ENCODE data around the gene CARD10. TPM values are rescaled to one million over a fixed set of nuclear protein-coding genes. Genes with fewer than 3 reads are reported as not detected.

The CARD10 gene
- total RNA-seq, 1 experiment from 2014 or later = 22.7 TPM

DNA sequence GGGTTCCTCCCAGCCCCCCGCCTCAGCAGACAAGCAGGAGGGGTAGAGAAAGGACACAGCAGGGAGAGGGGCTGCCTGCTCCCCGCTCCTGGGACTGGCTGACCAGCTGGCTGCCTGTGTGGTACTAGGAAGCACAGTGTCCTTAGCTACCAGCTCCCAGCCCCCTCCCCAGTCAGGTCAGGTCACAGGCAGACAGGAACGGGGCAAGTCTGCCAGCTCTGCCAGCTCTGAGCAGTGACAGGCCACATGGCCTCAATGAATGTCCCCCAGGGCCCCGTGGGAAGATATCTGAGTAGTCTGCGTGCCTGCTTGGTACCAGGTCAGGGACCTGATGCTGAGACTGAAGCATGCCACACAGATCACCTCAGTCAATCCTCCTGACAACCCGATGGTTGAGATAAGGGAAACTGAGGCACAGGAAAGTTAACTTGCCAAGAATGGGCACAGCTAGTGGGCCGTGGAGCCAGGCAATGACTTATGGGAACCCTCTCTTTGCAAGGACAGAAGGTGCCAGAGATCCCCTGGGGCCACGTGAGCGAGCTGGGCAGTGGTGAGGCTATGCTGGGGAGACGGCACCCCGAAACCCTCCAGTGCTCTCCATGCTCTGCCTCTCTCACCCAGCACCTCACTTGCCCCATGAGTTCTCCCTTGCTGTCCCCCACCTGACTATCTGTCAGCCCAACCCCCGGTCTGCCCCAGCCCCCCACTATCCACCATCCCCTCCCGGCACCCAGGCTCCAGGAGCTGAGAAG, 19.2 kb downstream of the CARD10 start:
- DNase-seq (ENCODE audit: unreplicated experiment) = no peak
- Mint-ChIP-seq H3K27me3 (ENCODE audit: insufficient read depth, unreplicated experiment) (no peaks in the 10 kb centered on the region), H3K9me3 (ENCODE audit: unreplicated experiment) (no peaks in the 10 kb centered on the region), H3K4me3 (ENCODE audit: unreplicated experiment) (no peak overlapping the region), H3K4me1 (ENCODE audit: insufficient read depth, unreplicated experiment) (peaks cover 28% of the 10 kb centered on the region), H3K27ac (ENCODE audit: low read depth, unreplicated experiment) (no peak overlapping the region), H3K36me3 (ENCODE audit: insufficient read depth, unreplicated experiment) (peaks cover 8% of the 10 kb centered on the region)
- no TSS peak for BruUV-seq (replicated peaks)
- intact Hi-C loops (cut with micrococcal nuclease) = no loop called here
- CTCF ChIA-PET = interaction anchor here (0.7 to 1.0 kb wide), 2 partner anchors 239 to 269 kb away, joined by 3 read pairs; no protein-coding TSS in a partner anchor
- POLR2A ChIA-PET = no interaction called here
- TF ChIP-seq, protein P1, sequence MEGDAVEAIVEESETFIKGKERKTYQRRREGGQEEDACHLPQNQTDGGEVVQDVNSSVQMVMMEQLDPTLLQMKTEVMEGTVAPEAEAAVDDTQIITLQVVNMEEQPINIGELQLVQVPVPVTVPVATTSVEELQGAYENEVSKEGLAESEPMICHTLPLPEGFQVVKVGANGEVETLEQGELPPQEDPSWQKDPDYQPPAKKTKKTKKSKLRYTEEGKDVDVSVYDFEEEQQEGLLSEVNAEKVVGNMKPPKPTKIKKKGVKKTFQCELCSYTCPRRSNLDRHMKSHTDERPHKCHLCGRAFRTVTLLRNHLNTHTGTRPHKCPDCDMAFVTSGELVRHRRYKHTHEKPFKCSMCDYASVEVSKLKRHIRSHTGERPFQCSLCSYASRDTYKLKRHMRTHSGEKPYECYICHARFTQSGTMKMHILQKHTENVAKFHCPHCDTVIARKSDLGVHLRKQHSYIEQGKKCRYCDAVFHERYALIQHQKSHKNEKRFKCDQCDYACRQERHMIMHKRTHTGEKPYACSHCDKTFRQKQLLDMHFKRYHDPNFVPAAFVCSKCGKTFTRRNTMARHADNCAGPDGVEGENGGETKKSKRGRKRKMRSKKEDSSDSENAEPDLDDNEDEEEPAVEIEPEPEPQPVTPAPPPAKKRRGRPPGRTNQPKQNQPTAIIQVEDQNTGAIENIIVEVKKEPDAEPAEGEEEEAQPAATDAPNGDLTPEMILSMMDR (IDR thresholded peaks at IDR 0.05; ENCODE audit: unreplicated experiment) = no peak

DNA sequence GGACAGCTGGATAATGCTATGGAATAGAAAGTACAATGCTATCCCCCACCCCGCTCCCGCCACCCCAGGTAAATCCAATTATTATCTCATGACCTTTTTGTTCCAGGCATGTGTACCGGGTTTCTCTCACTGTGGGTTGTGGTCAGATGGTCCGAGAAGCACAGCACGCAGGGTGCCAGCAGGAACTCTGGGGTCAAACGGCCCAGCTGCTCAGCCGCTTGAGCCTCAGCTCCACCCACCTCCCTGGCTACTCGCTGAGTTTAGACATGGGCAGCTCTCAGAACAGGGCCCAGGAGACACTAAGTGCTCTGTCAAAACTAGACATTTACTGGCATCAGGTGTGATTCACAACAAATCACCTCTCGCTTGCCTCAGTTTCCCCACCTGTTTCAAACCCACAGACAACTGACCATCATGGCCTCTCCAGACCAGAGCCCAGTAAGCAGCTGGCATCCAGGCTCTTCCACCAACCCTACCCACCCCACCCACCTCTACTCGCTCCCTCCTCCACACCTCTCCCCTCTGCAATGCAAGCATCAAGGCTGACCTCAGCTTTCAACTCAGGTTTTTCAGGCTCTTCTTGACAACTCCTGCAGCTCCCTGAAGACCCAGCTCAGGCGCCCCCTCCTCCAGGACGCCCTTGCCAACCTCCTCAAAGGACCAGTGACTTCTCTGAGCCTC, 20.0 kb downstream of the CARD10 start:
- intact Hi-C loops (cut with micrococcal nuclease) = no loop called here
- DNase-seq (ENCODE audit: unreplicated experiment) = no peak
- Mint-ChIP-seq H3K9me3 (ENCODE audit: unreplicated experiment) (no peaks in the 10 kb centered on the region), H3K27ac (ENCODE audit: low read depth, unreplicated experiment) (no peak overlapping the region), H3K36me3 (ENCODE audit: insufficient read depth, unreplicated experiment) (peaks cover 8% of the 10 kb centered on the region), H3K4me1 (ENCODE audit: insufficient read depth, unreplicated experiment) (peaks cover 28% of the 10 kb centered on the region), H3K4me3 (ENCODE audit: unreplicated experiment) (no peak overlapping the region), H3K27me3 (ENCODE audit: insufficient read depth, unreplicated experiment) (no peaks in the 10 kb centered on the region)
- no TSS peak for BruUV-seq (replicated peaks)
- TF ChIP-seq, protein P1 (IDR thresholded peaks at IDR 0.05; ENCODE audit: unreplicated experiment) = no peak
- CTCF ChIA-PET = interaction anchor here (0.9 to 1.1 kb wide), 2 partner anchors 25 to 27 kb away, joined by 3 to 7 read pairs; no protein-coding TSS in a partner anchor
- POLR2A ChIA-PET = interaction anchor here (0.7 kb wide), 1 partner anchor 65 kb away, joined by 3 read pairs; no protein-coding TSS in a partner anchor

DNA sequence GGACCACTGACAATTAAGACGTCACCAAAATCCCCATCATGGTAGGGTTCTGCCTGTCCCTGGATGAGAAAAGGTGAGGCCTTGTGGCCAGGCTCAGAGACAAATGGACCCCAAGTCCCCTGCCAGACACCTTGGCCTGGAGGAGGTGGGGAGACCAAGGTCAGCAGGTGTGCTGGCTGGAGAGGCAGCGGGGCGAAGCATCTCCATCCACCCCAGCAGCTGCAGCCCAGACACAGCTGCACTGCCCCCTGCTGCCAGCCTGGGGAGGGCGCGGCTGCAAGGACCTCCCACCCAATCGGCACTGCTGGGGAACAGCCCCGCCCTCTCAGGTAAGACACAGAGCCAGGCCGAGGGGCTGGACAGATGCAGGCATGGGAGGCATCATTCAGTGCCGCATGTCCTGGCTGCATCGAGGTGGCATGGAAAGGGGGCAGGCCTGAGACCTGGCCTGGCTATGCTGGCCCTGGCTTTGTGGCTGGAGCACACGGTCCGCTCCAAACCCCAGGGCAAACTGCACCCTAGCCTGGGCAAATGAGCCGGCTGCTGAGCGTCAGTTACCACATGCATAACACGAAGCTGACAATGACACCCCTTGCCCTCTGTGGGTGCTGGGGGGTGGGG, 20.8 kb downstream of the CARD10 start:
- CTCF ChIA-PET = interaction anchor here (0.9 to 1.1 kb wide), 3 partner anchors 24 to 64 kb away, joined by 3 to 7 read pairs (median 3); no protein-coding TSS in a partner anchor

More for the DNA sequence above, 20.8 kb downstream of the CARD10 start:
- intact Hi-C loops (cut with micrococcal nuclease) = no loop called here
- H3K36me3 Mint-ChIP-seq (ENCODE audit: insufficient read depth, unreplicated experiment) = peaks cover 8% of the 10 kb centered on the region
- H3K27me3 Mint-ChIP-seq (ENCODE audit: insufficient read depth, unreplicated experiment) = no peaks in the 10 kb centered on the region
- DNase-seq (ENCODE audit: unreplicated experiment) = peak; percentile 21
- peaks cover 32% of the 10 kb centered on the region for H3K4me1 Mint-ChIP-seq (ENCODE audit: insufficient read depth, unreplicated experiment)
- H3K4me3 Mint-ChIP-seq (ENCODE audit: unreplicated experiment) = no peak overlapping the region
- no peaks in the 10 kb centered on the region for H3K9me3 Mint-ChIP-seq (ENCODE audit: unreplicated experiment)
- H3K27ac Mint-ChIP-seq (ENCODE audit: low read depth, unreplicated experiment) = no peak overlapping the region
- BruUV-seq (replicated peaks) = no TSS peak
- POLR2A ChIA-PET = interaction anchor here (0.7 to 1.2 kb wide), 2 partner anchors 14 to 66 kb away, joined by 3 to 8 read pairs; no protein-coding TSS in a partner anchor
- TF ChIP-seq, protein P1 (IDR thresholded peaks at IDR 0.05; ENCODE audit: unreplicated experiment) = peak; percentile 23
